ENCODE data around the gene SNRPD3.
"Not testable (repeated sequence)": the region's sequence is repeated elsewhere in the genome, so short reads cannot be mapped to it uniquely, and the experiment has no call there.

GRCh38 chr22:24607429-24607983 is 51.7 kb downstream of the SNRPD3 start:
- not testable (repeated sequence) for TF ChIP-seq CTCF (IDR thresholded peaks at IDR 0.05; ENCODE audit: extremely low read depth in 1 of 2, insufficient read depth in 1 of 2, low read depth in 1 of 2, low read length in 2 of 2); POLR2A (IDR thresholded peaks at IDR 0.05; ENCODE audit: low read depth, low read length); POLR2AphosphoS5 (IDR thresholded peaks at IDR 0.05; ENCODE audit: insufficient read depth, low read depth, low read length); FOS (IDR thresholded peaks at IDR 0.05; ENCODE audit: borderline replicate concordance, insufficient read depth, low read length); EZH2 (IDR thresholded peaks at IDR 0.05; ENCODE audit: borderline replicate concordance, low read depth, low read length, severe bottlenecking); JUN (IDR thresholded peaks at IDR 0.05; ENCODE audit: borderline replicate concordance, insufficient read depth, insufficient read length, low read depth); MAX (IDR thresholded peaks at IDR 0.05; ENCODE audit: insufficient read depth, insufficient read length)

Measured in endothelial cell of umbilical vein (primary cell).